IgD-negative memory B cell (primary cell): Measurements from ENCODE around the gene CEP20. TPM values are rescaled to one million over a fixed set of nuclear protein-coding genes. Genes with fewer than 3 reads are reported as not detected.

Experiments
- H3K27ac Mint-ChIP-seq, 3 donors: one replicate each; pipeline ENCODE4 v1.8.0; 2020 to 2022; ENCODE audit warnings: mild to moderate bottlenecking in 3 of 3, mixed read lengths in 3 of 3, moderate library complexity in 1 of 3
- H3K27me3 Mint-ChIP-seq: one replicate; pipeline ENCODE4 v1.8.0; 2021; ENCODE audit warnings: mixed read lengths
- H3K36me3 Mint-ChIP-seq: one replicate; pipeline ENCODE4 v1.8.0; 2020; ENCODE audit warnings: mild to moderate bottlenecking, mixed read lengths
- H3K4me1 Mint-ChIP-seq, 3 donors: one replicate each; pipeline ENCODE4 v1.8.0; 2020 to 2022; ENCODE audit warnings: mixed read lengths in 3 of 3, mild to moderate bottlenecking in 1 of 3
- H3K4me3 Mint-ChIP-seq, 4 donors: one replicate each; pipeline ENCODE4 v1.8.0; 2020 to 2022; ENCODE audit warnings: mild to moderate bottlenecking in 4 of 4, mixed read lengths in 4 of 4, moderate library complexity in 3 of 4
- H3K9me3 Mint-ChIP-seq, 3 donors: one replicate each; pipeline ENCODE4 v1.8.0; 2020 to 2021; ENCODE audit warnings: mixed read lengths in 3 of 3, mild to moderate bottlenecking in 1 of 3
- polyA plus RNA-seq: library from polyadenylated mRNA; unstranded; fragments of 300-500 nt; fragmentation: Illumina TruSeq; gene quantifications from one replicate; pipeline ENCODE4 v1.2.3, GENCODE V29; 2021

Gene CEP20
- polyA plus RNA-seq, 1 donor from 2014 or later: 28.1 TPM

- peaks cover 16% of the 10 kb centered on the region for H3K27me3 Mint-ChIP-seq
- no peak overlapping the region for H3K27ac Mint-ChIP-seq
- H3K4me1 Mint-ChIP-seq: no peaks in the 10 kb centered on the region
- no peak overlapping the region for H3K4me3 Mint-ChIP-seq
- peaks cover 4% of the 10 kb centered on the region for H3K36me3 Mint-ChIP-seq
- H3K9me3 Mint-ChIP-seq: peaks cover 3 to 20% (median 20%) of the 10 kb centered on the region in 3 donors
These were observed 72.2 kb downstream of the CEP20 start for GRCh38 chr16:15816228-15816627.

Other genes with a start within 250 kb of the CEP20 start
- gene MARF1, start 245.4 kb downstream of the CEP20 start, polyA plus RNA-seq: 38.4 TPM
- gene NDE1, start 238.4 kb downstream of the CEP20 start, polyA plus RNA-seq: 79.2 TPM
- 3.9 TPM for gene MYH11, start 31.6 kb downstream of the CEP20 start, polyA plus RNA-seq
- gene ABCC1, start 61.0 kb upstream of the CEP20 start, polyA plus RNA-seq: 5.8 TPM